GM12891 (cell line): ENCODE measurements around the gene PHACTR3.
"Not testable (repeated sequence)": the region's sequence is repeated elsewhere in the genome, so short reads cannot be mapped to it uniquely, and the experiment has no call there.

ENCODE experiments used
- DNase-seq: peaks from one replicate; pipeline ENCODE4 v3.0.0; 2011; ENCODE audit warnings: low spot score; ENCODE audit not compliant: insufficient read length
- FAIRE-seq: peaks from 2 replicates; lab custom pipeline; 2011; peaks lifted over from hg19 to GRCh38; lab: Jason Lieb, UNC
- PAX5 ChIP-seq: IDR thresholded peaks from 2 replicates; pipeline ENCODE4 v1.6.1; 2011; ENCODE audit warnings: low read length, moderate library complexity, mild to moderate bottlenecking; ENCODE audit not compliant: insufficient read depth, severe bottlenecking
- POLR2A ChIP-seq: IDR thresholded peaks from 2 replicates; pipeline ENCODE4 v1.6.1; 2011; ENCODE audit warnings: low read depth, low read length, control low read depth
- POLR2AphosphoS5 ChIP-seq: IDR thresholded peaks from 2 replicates; pipeline ENCODE4 v1.6.1; 2011; ENCODE audit warnings: low read depth, low read length, control low read depth
- POU2F2 ChIP-seq: IDR thresholded peaks from 2 replicates; pipeline ENCODE4 v1.6.1; 2011; ENCODE audit warnings: low read depth, mild to moderate bottlenecking, control low read depth, low read length, moderate library complexity
- SPI1 ChIP-seq: IDR thresholded peaks from 2 replicates; pipeline ENCODE4 v1.6.1; 2011; ENCODE audit warnings: low read depth, low read length, control low read depth
- TAF1 ChIP-seq: IDR thresholded peaks from 2 replicates; pipeline ENCODE4 v1.6.1; 2011; ENCODE audit warnings: low read depth, low read length, control low read depth

Gene PHACTR3

GRCh38 chr20:59858425-59858824 is 254.1 kb downstream of the PHACTR3 start:
- no peak for FAIRE-seq
- TF ChIP-seq SPI1 = no peak
- TF ChIP-seq POLR2AphosphoS5 = no peak
- TF ChIP-seq TAF1 = no peak
- TF ChIP-seq POU2F2 = no peak
- no peak for TF ChIP-seq PAX5
- no peak for TF ChIP-seq POLR2A
- no peak for DNase-seq

DNA sequence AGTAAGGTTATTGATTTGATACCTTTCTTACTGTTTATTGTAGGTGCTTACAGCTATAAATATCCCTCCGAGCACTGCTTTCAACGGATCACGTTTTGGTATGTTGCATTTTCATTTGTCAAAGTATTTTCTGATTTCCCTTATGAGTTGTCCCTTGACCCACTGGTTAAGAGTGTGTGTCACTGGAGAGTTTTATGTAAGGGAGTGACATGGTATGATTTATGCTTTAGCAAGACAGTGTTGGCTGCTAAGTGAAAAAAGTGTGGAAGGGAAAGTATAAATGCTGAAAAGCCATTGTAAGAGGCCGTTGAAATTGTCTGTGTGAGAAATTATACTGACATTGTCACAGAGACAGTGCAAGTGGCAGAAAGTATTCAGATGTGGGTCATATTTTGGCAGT is 257.1 kb downstream of the PHACTR3 start:
- TF ChIP-seq POLR2AphosphoS5 (no peak), POLR2A (no peak), POU2F2 (no peak), PAX5 (no peak), TAF1 (no peak), SPI1 (no peak)
- DNase-seq (no peak), FAIRE-seq (no peak)

DNA sequence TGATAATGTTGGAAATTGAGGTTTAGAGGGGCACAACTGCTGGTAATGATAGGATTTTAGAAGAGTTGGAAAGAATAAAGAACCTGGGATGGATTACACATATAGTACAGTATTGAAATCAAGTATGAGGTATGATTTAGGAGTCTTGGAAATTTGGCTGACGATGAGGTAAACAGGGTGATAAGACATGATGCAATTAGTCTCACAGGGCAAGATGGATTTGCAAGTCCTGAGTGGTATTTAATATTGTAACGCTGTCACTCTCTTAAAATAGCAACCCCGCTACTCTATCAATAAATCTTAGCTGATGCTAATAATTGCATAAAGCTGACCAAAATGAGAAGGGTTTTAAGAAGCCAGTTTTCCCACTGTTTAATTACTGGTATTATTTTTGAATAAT is 258.7 kb downstream of the PHACTR3 start:
- DNase-seq (no peak), FAIRE-seq (no peak)
- TF ChIP-seq POU2F2 (no peak), TAF1 (no peak), PAX5 (no peak), POLR2A (no peak), SPI1 (no peak), POLR2AphosphoS5 (no peak)

DNA sequence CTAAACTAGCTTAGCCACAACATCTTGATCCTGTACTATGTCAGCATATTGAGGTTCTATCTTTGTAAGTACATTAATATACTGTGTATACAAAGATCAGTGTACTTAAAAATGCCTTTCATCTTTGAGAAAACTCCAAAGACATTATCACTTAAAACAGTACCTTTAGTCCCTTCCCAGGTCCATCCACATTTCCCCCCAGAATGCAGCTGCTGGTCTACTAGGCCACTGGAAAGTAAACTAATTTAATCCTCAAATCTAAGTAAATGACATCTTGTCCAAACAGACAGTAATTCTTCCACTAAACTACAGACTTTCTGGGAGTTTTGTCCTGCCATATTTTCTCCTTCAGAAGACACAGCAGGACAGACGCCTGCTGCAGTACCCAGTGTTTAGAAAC is 260.4 kb downstream of the PHACTR3 start:
- DNase-seq = no peak
- no peak for TF ChIP-seq SPI1
- TF ChIP-seq POU2F2 = no peak
- TF ChIP-seq POLR2A = no peak
- no peak for TF ChIP-seq POLR2AphosphoS5
- TF ChIP-seq PAX5 = no peak
- TF ChIP-seq TAF1 = no peak
- no peak for FAIRE-seq

GRCh38 chr20:59866338-59866737 is 262.0 kb downstream of the PHACTR3 start:
- no peak for FAIRE-seq
- no peak for DNase-seq
- TF ChIP-seq POU2F2 (no peak), POLR2AphosphoS5 (no peak), PAX5 (no peak), TAF1 (no peak), SPI1 (no peak), POLR2A (no peak)

- FAIRE-seq = no peak
Measured at GRCh38 chr20:59871096-59871495, 266.8 kb downstream of the PHACTR3 start.

GRCh38 chr20:59873409-59873808 is 269.1 kb downstream of the PHACTR3 start:
- TF ChIP-seq POLR2A (no peak), PAX5 (no peak), POU2F2 (no peak), SPI1 (no peak), TAF1 (no peak), POLR2AphosphoS5 (no peak)
- DNase-seq = no peak
- FAIRE-seq = no peak

More at GRCh38 chr20:59871096-59871495, 266.8 kb downstream of the PHACTR3 start:
- TF ChIP-seq POLR2AphosphoS5 (no peak), POLR2A (no peak), TAF1 (no peak), SPI1 (no peak), PAX5 (no peak), POU2F2 (no peak)
- no peak for DNase-seq

GRCh38 chr20:59880198-59880597 is 275.9 kb downstream of the PHACTR3 start:
- FAIRE-seq (no peak), DNase-seq (no peak)
- TF ChIP-seq PAX5 (no peak), POLR2AphosphoS5 (no peak), POLR2A (no peak), SPI1 (no peak), TAF1 (no peak), POU2F2 (no peak)

- FAIRE-seq = no peak
- TF ChIP-seq POU2F2 = no peak
- no peak for TF ChIP-seq SPI1
- TF ChIP-seq PAX5 = no peak
- TF ChIP-seq POLR2AphosphoS5 = no peak
- no peak for TF ChIP-seq TAF1
- no peak for TF ChIP-seq POLR2A
- DNase-seq = no peak
Measured at GRCh38 chr20:59884494-59884893, 280.2 kb downstream of the PHACTR3 start.

DNA sequence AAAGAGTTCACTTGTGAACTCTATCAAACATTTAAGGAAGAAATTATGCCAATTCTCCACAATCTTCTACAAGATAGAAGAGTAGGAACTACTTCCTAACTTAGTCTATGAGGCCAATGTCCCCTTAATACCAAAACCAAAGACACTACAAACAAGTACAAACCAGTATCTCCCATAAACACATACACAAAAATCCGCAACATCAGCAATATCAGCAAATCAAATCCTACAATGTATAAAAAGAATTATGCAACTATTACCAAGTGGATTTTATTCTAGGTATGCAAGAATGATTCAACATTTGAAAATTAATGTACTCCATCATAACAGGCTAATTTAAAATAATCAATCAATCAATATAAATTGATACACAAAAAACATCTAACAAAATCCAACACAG is 283.7 kb downstream of the PHACTR3 start:
- FAIRE-seq (no peak), DNase-seq (no peak)
- TF ChIP-seq POU2F2 = no peak
- TF ChIP-seq SPI1 = no peak
- TF ChIP-seq TAF1 = no peak
- TF ChIP-seq POLR2A = no peak
- TF ChIP-seq POLR2AphosphoS5 = no peak
- TF ChIP-seq PAX5 = no peak

DNA sequence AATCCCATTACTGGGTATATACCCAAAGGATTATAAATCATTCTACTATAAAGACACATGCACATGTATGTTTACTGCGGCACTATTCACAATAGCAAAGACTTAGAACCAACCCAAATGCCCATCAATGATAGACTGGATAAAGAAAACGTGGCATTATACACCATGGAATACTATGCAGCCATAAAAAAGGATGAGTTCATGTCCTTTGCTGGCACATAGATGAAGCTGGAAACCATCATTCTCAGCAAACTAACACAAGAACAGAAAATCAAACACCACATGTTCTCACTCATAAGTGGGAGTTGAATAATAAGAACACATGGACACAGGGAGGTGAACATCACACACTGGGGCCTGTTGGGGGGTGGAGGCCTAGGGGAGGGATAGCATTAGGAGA is 285.7 kb downstream of the PHACTR3 start:
- FAIRE-seq, DNase-seq: not testable (repeated sequence)

DNA sequence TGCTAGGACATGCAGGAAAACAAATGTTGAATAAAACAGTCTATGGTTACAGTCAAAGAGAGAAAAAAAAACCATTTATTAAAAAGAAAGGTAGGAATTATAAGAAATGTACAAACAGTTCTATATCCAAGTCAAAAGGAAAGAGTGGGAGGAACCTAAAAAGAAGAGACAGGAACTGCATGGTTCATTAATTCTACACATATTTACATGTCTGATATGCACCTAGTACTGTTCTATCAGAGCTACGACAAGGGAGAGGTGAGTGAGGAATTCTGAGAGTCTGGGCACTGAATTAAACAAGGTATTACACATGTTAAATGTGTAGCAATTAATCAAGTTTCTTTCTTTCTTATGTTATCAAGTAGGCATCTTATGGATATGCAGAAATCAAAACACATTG is 287.2 kb downstream of the PHACTR3 start:
- TF ChIP-seq POLR2A (no peak), TAF1 (no peak), SPI1 (no peak), POU2F2 (no peak), POLR2AphosphoS5 (no peak), PAX5 (no peak)
- DNase-seq (no peak), FAIRE-seq (no peak)
